ENCODE results near the gene AHNAK. TPM values are rescaled to one million over a fixed set of nuclear protein-coding genes. Genes with fewer than 3 reads are reported as not detected.

Gene AHNAK
- total RNA-seq, 1 donor from 2014 or later: 96.5 TPM

- H3K27me3 Mint-ChIP-seq (ENCODE audit: insufficient read depth): peaks cover 10% of the 10 kb centered on the region
- intact Hi-C loops (cut with micrococcal nuclease): no loop called here
- H3K36me3 Mint-ChIP-seq (ENCODE audit: low read depth): no peaks in the 10 kb centered on the region
- no peak for DNase-seq (ENCODE audit: low spot score)
- H3K27ac Mint-ChIP-seq: no peak overlapping the region
- H3K4me1 Mint-ChIP-seq (ENCODE audit: low read depth): peaks cover 5% of the 10 kb centered on the region
- H3K9me3 Mint-ChIP-seq: no peaks in the 10 kb centered on the region
- H3K4me3 Mint-ChIP-seq: peak overlapping the region; percentile 50
These were observed 101.8 kb downstream of the AHNAK start for GRCh38 chr11:62444835-62445234.

DNA sequence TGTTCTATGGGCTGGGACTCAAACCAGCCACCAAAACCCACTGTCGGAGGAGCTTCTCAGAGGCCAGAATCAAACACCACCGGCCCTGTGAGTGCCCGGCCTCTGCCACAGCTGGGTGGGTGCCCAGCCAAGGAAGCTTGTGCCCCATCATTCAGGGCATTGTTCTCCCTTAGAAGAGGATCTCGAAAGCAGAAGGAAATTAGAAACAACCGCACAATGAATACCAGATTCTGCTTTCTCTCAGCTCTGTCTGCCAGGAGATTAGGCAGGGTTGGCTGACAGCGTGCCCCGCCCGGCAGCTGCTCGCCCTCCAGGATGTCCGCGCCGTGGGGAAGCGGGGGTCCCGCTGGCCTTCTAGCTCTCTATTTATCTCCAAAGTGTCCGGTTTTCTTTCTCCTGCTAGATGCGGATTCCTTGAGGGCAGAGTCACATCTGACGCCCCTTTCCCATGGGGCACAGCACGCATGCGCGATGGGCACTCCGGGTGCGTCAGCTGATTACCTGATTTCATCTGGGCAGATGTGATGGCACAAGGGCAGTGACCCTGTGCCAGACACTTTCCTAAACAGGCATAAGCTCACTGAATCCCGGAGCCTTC is 102.3 kb downstream of the AHNAK start:
- H3K4me1 Mint-ChIP-seq (ENCODE audit: low read depth): peaks cover 5% of the 10 kb centered on the region
- intact Hi-C loops (cut with micrococcal nuclease): no loop called here
- no peaks in the 10 kb centered on the region for H3K36me3 Mint-ChIP-seq (ENCODE audit: low read depth)
- peaks cover 8% of the 10 kb centered on the region for H3K27me3 Mint-ChIP-seq (ENCODE audit: insufficient read depth)
- H3K27ac Mint-ChIP-seq: no peak overlapping the region
- DNase-seq (ENCODE audit: low spot score): peak; percentile 25
- H3K4me3 Mint-ChIP-seq: peak overlapping the region; percentile 50
- no peaks in the 10 kb centered on the region for H3K9me3 Mint-ChIP-seq

DNA sequence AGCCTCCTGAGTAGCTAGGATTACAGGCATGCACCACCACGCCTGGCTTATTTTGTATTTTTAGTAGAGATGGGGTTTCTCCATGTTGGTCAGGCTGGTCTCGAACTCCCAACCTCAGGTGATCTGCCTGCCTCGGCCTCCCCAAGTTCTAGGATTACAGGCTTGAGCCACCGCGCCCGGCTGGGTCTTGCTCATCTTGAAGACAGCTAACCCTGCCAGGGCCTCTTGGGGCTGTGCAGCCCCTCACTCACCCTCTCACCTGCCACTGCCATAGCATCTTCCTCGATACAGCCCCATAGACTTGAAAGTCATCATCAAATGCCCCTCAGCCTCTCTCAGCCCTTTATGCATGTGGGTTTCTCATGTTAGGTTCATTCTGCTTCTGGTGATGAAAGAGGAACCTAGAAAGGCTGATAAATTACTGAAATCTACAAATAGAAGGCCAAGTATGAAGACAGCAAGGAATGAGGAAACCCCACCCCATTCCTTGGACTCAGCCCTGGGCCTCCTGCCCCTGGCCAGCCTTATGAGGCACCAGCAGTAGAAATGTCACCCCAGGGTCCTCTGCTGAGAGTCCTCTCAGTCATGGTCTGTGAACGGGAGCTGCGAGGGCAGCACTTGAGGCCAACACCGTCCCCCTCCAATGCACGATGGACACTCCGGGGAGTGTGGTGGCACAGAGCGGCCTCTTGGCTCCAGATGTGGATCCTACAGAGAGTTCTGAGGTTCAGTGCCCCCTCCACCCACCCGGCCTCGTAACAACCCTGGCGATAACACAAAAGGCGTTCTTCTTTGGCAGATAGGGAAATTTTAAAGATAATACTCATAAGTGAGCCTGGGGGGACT is 103.0 kb downstream of the AHNAK start:
- Mint-ChIP-seq H3K27ac (no peak overlapping the region), H3K4me3 (peak overlapping the region; percentile 50), H3K36me3 (ENCODE audit: low read depth) (no peaks in the 10 kb centered on the region), H3K9me3 (no peaks in the 10 kb centered on the region), H3K27me3 (ENCODE audit: insufficient read depth) (peaks cover 8% of the 10 kb centered on the region), H3K4me1 (ENCODE audit: low read depth) (peaks cover 5% of the 10 kb centered on the region)
- no peak for DNase-seq (ENCODE audit: low spot score)
- intact Hi-C loops (cut with micrococcal nuclease): no loop called here

DNA sequence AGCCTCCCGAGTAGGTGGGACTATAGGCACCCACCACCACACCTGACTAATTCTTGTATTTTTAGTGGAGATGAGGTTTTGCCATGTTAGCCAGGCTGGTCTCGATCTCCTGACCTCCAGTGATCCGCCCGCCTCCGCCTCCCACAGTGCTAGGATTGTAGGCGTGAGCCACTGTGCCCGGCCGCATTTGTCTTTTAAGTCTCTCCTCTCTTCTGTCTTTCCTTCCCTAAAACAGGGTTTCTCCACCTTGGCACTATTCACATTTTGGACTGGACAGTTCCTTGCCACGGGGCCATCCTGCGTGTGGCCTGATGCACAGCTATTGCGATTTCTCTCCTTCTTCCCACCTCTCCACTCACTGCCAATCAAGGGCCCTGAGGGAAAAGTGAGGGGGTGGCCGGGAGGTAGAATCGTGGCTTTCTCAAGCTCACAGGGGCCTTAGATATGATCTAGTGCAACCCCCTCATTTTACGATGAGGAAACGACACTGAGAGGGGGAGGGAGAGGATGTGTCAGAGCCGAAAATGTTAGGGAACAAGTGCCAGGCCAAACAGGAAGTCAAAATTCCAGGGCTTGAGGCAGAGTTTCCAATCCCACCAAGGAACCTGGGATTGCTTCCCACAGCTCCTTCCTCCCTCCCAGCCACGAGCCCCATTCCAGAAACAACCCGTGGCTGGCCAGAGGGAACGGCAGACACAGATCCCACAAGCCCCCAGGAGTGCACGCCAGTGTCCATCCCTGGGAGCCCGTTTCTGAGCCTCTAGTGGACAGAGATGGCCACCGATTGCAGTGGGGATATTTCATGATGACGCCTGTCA is 106.6 kb downstream of the AHNAK start:
- DNase-seq (ENCODE audit: low spot score): no peak
- Mint-ChIP-seq H3K4me3 (no peak overlapping the region), H3K27me3 (ENCODE audit: insufficient read depth) (peaks cover 3% of the 10 kb centered on the region), H3K9me3 (no peaks in the 10 kb centered on the region), H3K36me3 (ENCODE audit: low read depth) (no peaks in the 10 kb centered on the region), H3K27ac (no peak overlapping the region), H3K4me1 (ENCODE audit: low read depth) (peaks cover 11% of the 10 kb centered on the region)
- intact Hi-C loops (cut with micrococcal nuclease): no loop called here

DNA sequence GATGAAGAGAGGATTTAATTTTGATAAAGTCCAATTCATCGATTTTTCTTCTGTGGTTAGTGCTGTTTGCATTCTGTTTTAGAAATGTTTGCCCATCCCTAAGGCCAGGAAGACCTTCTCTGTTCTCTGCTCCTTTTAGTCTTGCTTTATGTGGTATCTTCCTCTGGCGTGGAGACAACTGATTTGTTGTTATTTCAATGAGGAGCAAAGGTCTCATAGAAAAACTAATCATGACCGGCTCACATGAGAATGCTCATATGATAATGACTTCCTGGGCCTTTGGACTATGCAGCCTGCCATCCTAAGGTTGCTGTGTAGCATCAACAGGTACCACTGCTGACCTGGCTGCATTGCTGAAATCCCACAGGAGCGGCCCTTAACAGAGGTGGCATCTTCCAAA is 108.0 kb downstream of the AHNAK start:
- H3K9me3 Mint-ChIP-seq: no peaks in the 10 kb centered on the region
- H3K4me3 Mint-ChIP-seq: no peak overlapping the region
- DNase-seq (ENCODE audit: low spot score): no peak
- no peaks in the 10 kb centered on the region for H3K36me3 Mint-ChIP-seq (ENCODE audit: low read depth)
- intact Hi-C loops (cut with micrococcal nuclease): no loop called here
- peaks cover 14% of the 10 kb centered on the region for H3K4me1 Mint-ChIP-seq (ENCODE audit: low read depth)
- H3K27me3 Mint-ChIP-seq (ENCODE audit: insufficient read depth): no peaks in the 10 kb centered on the region
- H3K27ac Mint-ChIP-seq: no peak overlapping the region

DNA sequence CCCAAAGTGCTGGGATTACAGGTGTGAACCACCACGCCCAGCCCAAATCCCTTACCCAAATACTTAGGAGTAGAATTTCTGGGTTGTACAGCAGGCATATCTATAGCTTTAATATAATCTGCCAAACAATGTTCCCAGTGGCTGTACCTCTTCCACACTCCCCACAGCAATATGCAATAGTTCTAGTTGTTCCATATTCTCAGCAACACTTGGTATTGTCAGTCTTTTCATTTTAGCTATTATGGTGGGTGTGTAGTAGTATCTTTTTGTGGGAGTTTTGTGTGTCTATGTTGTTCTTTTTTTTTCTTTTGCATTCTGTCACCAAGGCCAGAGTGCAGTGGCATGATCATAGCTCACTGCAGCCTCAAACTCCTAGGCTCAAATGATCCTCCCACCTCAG is 109.0 kb downstream of the AHNAK start:
- H3K27me3 Mint-ChIP-seq (ENCODE audit: insufficient read depth): no peaks in the 10 kb centered on the region
- H3K36me3 Mint-ChIP-seq (ENCODE audit: low read depth): no peaks in the 10 kb centered on the region
- intact Hi-C loops (cut with micrococcal nuclease): no loop called here
- H3K4me3 Mint-ChIP-seq: no peak overlapping the region
- H3K9me3 Mint-ChIP-seq: no peaks in the 10 kb centered on the region
- no peak for DNase-seq (ENCODE audit: low spot score)
- no peak overlapping the region for H3K27ac Mint-ChIP-seq
- H3K4me1 Mint-ChIP-seq (ENCODE audit: low read depth): peaks cover 20% of the 10 kb centered on the region

DNA sequence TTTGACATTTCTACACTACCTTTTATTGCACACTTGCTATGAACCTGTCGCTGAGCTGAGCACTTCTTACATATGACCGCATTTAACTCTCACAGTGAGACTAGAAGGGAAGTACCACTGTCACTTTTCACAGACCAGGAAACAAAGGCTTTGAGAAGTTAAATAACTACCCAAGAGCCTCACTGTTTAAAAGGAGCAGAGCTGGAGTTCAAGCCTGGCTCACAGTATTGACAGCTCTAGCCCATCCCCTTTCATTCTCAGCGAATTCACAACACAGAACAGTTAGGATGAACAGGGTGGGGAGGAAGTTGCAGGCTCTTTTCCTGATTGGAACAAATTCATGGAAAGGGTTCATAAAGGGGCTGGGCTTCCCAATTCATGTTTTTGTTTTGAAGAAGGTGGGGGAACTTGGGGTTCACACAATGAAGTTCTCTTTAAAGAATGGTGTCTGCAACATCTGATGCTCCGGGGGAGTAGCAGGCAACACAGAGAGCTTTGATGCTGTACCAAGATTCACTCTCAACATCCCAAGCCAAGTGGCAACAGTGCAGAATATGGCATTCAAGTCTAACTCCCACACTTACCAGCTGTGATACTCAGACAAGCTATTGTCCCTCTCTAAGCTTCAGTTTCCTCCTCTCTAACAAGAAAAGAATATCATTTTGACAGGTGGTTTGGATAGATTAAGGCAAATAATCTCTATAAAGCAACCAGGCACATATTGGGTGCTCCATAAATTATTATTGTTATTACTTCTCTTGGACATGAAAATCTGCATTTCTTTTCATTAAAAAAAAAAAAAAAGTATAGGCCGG is 110.6 kb downstream of the AHNAK start:
- H3K36me3 Mint-ChIP-seq (ENCODE audit: low read depth): peaks cover 2% of the 10 kb centered on the region
- no peaks in the 10 kb centered on the region for H3K27me3 Mint-ChIP-seq (ENCODE audit: insufficient read depth)
- no peak overlapping the region for H3K4me3 Mint-ChIP-seq
- H3K4me1 Mint-ChIP-seq (ENCODE audit: low read depth): peaks cover 25% of the 10 kb centered on the region
- H3K9me3 Mint-ChIP-seq: no peaks in the 10 kb centered on the region
- DNase-seq (ENCODE audit: low spot score): no peak
- intact Hi-C loops (cut with micrococcal nuclease): no loop called here
- no peak overlapping the region for H3K27ac Mint-ChIP-seq

DNA sequence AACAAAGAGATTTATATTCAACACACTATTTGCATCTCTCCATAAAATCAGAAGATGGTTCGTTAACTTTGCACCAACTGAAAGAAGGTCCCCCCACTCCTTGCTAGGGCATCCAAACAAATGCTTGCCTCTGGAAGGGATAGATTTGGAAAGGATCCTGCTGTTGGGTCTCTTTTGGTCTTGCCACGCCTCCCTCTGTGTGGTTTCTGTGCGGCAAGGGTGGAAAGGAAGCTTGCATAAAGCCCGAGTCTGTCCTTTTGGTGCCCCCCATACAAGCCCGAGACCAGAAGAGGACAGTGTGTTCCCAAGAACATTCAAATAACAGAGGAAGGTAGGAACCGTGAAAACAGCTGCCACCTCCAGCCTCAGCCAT is 112.7 kb downstream of the AHNAK start:
- no peak overlapping the region for H3K27ac Mint-ChIP-seq
- H3K9me3 Mint-ChIP-seq: no peaks in the 10 kb centered on the region
- peaks cover 40% of the 10 kb centered on the region for H3K4me1 Mint-ChIP-seq (ENCODE audit: low read depth)
- intact Hi-C loops (cut with micrococcal nuclease): no loop called here
- peaks cover 2% of the 10 kb centered on the region for H3K36me3 Mint-ChIP-seq (ENCODE audit: low read depth)
- no peaks in the 10 kb centered on the region for H3K27me3 Mint-ChIP-seq (ENCODE audit: insufficient read depth)
- DNase-seq (ENCODE audit: low spot score): no peak
- H3K4me3 Mint-ChIP-seq: no peak overlapping the region

GRCh38 chr11:62433141-62433903 is 113.3 kb downstream of the AHNAK start:
- Mint-ChIP-seq H3K27me3 (ENCODE audit: insufficient read depth) (no peaks in the 10 kb centered on the region), H3K4me3 (no peak overlapping the region), H3K36me3 (ENCODE audit: low read depth) (peaks cover 2% of the 10 kb centered on the region), H3K27ac (no peak overlapping the region), H3K4me1 (ENCODE audit: low read depth) (peaks cover 45% of the 10 kb centered on the region), H3K9me3 (no peaks in the 10 kb centered on the region)
- DNase-seq (ENCODE audit: low spot score): no peak
- intact Hi-C loops (cut with micrococcal nuclease): no loop called here

GRCh38 chr11:62432695-62433094 is 113.9 kb downstream of the AHNAK start:
- Mint-ChIP-seq H3K27me3 (ENCODE audit: insufficient read depth) (no peaks in the 10 kb centered on the region), H3K4me3 (no peak overlapping the region), H3K27ac (no peak overlapping the region), H3K36me3 (ENCODE audit: low read depth) (peaks cover 2% of the 10 kb centered on the region), H3K4me1 (ENCODE audit: low read depth) (peaks cover 51% of the 10 kb centered on the region), H3K9me3 (no peaks in the 10 kb centered on the region)
- no peak for DNase-seq (ENCODE audit: low spot score)
- intact Hi-C loops (cut with micrococcal nuclease): no loop called here

GRCh38 chr11:62431171-62431901 is 115.3 kb downstream of the AHNAK start:
- H3K27me3 Mint-ChIP-seq (ENCODE audit: insufficient read depth): no peaks in the 10 kb centered on the region
- no peak overlapping the region for H3K4me3 Mint-ChIP-seq
- intact Hi-C loops (cut with micrococcal nuclease): no loop called here
- H3K36me3 Mint-ChIP-seq (ENCODE audit: low read depth): peaks cover 2% of the 10 kb centered on the region
- no peak overlapping the region for H3K27ac Mint-ChIP-seq
- H3K9me3 Mint-ChIP-seq: no peaks in the 10 kb centered on the region
- peaks cover 62% of the 10 kb centered on the region for H3K4me1 Mint-ChIP-seq (ENCODE audit: low read depth)
- no peak for DNase-seq (ENCODE audit: low spot score)

Measured in activated T-helper 1 cell treated with anti-CD3 and anti-CD28 coated beads, Interleukin-12 subunit alpha, Interleukin-12 subunit beta, Interleukin-2, Interleukin-4 antibody, amounts not matched to agents 30 ng/mL and 10 ng/mL and 1 ng/mL, durations not matched to agents 14 hours and 24 hours and 36 hours (primary cell).